Amygdala (tissue), 56 donors: Measurements from ENCODE around the gene EFHD1.

Source experiments
- DNase-seq, 56 donors: peaks; one replicate each; lab custom pipeline; 2025; lab: John Stamatoyannopoulos, UW

Gene EFHD1, protein sequence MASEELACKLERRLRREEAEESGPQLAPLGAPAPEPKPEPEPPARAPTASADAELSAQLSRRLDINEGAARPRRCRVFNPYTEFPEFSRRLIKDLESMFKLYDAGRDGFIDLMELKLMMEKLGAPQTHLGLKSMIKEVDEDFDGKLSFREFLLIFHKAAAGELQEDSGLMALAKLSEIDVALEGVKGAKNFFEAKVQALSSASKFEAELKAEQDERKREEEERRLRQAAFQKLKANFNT

GRCh38 chr2:232633413-232634205 lies at the start of gene EFHD1:
EFHD1 (plus strand) TSS chr2:232633604; CDS start chr2:232633705, 101 bp downstream.
- DNase-seq = peak in 54 of 56 donors; percentile 41 to 90 (median 77)

- no peak for DNase-seq
These were observed 49.2 kb upstream of the EFHD1 start for GRCh38 chr2:232584238-232584637.

DNA sequence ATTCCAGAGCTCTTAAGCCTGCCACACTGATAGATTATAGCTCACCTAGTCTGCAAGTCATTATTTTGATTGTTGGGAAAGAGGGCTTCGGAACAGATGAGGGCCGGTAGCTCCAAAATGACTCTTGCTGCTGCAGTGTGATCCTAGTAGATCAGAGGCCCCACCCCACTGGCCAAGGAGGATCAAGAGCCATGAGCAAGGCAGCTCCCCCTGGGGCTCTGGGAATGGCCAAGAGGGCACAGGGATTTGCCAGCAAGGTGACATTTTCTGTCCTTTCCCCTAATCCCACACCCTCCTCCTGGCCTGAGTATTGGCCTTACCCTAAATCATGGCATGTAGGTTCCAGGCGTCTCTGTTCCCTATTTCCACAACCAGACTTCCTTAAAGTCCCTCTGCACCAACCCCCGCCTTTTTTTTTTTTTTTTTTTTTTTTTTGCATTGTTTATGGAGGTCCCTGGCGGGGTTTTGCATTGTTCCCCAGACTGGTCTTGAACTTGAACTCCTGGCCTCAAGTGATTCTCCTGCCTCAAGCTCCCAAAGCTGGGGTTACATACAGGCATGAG lies 46.4 kb upstream of the EFHD1 start:
- no peak for DNase-seq

DNA sequence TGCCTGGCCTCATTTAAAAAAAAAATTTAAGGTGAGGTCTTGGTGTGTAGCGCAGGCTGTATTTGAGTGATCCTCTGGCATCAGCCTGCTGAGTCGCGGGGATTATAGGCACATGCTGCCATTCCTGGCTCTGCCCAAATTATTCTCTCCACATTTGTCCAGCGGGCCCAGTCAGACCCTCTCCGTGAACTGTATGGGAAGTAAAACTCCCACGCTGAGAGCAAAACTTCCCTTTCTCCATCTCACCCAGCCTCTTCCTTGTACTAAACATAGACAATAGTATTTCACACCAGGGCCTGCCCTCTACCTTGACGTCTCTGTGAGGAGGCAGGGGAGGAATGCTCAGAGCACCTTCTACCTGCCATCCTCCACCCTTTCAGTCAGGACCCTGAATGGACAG lies 45.9 kb upstream of the EFHD1 start:
- no peak for DNase-seq

- DNase-seq = peak in 1 of 56 donors; percentile 11
These were observed 45.4 kb upstream of the EFHD1 start for GRCh38 chr2:232588031-232588430.

DNA sequence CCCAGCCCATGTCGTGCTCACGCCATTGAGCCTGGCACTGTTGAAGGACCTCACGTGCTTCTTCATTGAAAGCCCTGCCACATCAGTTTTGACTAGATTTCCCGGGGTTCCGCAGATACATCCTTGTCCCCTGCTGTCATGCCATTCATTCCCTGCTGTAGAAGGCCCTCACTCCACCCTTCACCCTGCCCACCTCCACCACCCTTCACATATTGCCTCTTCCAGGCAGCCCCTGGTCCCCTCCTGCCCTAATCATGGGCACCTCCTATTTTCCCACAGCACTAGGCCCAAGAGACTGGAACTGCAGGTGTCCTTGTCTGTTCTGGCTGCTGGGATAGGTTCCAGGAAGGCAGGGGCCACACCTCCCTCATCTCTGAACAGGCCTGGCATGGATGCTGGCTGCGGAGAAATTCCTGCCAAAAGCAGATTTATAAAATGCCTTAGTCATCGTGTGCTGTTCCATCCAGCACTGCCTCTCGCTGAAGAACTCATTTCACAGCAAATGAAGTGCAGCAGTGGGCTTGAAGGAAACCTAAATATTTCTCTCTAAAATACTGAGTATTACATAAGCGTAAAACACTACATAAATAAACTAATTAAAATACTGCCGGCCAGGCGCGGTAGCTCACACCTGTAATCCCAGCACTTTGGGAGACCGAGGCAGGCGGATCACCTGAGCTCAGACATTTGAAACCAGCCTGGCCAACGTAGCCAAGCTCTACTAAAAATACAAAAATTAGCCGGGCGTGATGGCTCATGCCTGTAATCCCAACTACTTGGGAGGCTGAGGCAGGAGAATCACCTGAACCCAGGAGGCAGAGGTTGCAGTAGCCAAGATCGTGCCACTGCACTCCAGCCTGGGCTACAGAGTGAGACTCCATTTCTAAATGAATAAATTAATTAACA lies 44.5 kb upstream of the EFHD1 start:
- peak in 30 of 56 donors; percentile 7 to 66 (median 33) for DNase-seq

DNA sequence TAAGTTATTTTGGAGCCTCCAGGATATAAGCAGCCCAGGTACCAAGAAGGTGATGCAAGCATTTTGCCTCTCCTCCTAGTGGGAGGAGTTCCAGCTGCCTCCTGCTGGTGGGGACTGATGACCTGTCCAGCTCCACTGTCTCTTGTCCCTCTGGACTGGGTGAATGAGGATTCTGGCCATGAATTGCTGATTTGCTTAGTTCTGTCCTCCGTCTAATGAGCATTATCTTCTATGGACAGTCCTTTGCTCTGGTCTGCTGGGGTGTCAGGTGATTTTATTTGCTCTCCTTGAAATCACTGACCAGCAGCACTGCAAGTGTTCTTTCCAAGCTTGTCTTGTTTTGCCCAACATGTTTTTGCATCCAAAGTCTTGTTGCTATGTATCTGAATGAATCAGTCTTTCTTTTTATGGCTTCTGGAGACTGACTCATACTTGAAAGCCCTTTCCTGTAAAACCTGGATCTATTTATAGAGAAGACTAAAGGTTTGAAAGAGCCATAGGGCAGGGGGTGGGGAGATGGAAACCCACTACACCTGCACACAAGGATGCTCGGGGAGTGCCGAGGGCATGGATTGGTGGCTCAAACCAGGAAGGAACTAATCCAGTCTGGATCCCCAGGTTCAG lies 40.5 kb upstream of the EFHD1 start:
- peak in 1 of 56 donors; percentile 35 for DNase-seq

DNA sequence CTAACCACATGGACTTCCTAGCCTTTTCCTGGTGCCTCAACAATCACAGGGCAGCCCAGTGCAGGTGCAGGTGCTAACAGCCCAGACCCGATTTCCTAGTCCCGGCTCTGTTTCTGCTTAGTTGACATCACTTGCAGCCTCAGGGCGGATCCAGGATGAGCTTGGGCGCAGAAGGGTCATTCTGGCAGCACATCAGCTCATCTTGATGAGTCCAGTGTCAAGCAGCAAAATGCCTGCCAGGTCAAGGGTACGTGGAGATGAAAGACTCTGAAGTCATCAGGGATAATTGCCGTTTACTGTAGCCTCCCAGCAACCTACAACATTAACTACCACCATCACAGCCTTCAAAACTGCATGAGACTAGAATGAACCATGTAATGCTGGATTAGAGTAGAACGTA lies 39.4 kb upstream of the EFHD1 start:
- DNase-seq = no peak

GRCh38 chr2:232597362-232598079 lies 35.9 kb upstream of the EFHD1 start:
- no peak for DNase-seq

GRCh38 chr2:232598293-232598692 lies 35.1 kb upstream of the EFHD1 start:
- DNase-seq = no peak

DNA sequence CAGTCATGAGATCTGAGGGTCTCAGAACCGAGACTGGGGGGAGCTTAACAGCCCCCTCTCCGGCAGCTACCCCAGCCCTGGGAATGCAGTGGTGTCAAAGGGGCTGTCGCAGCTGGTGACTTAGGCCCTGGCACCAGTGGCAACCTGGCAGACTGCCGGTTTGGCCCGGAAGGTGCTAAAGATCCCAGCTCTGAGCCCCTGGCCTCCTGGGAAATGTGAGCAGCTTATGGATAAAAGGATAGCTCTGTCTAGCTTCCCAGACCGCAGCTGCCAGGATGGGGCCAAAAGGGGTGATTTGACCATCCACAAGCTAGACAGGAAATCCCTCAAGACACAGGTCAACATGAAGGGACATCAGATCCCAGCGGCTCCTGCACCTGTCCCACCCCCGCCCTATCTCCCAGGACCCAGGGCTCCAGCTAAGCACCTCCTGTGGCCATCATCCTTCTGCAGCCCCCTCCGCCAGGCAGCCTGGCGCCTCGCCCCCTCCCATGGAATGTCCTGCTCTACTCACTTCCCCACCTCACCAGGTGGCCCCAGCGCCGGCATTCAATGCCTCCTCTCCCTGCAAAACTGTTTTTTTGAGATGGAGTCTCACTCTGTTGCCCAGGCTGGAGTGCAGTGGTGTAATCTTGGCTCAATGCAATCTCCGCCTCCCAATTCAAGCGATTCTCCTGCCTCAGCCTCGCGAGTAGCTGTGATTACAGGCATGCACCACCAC lies 33.2 kb upstream of the EFHD1 start:
- DNase-seq = no peak

GRCh38 chr2:232603283-232603682 lies 30.1 kb upstream of the EFHD1 start:
- no peak for DNase-seq

DNA sequence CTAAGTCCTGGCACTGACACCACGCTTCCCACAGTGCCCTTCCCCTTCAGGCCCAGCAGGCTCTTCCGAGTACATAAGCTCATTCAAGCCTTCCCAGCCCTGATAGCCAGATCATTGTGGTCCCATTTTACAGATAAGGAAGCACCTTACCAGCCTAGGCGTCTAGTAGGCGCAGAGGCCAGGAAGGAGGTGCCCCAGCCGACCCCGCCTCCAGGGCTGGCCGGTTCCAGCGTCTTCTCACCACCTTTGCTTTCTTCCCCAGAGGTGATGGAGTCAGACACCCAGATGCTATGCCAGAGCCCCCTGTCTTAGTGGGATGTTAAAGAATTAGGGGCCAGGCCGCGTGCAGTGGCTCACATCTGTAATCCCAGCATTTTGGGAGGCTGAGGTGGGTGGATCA lies 28.9 kb upstream of the EFHD1 start:
- DNase-seq = peak in 1 of 56 donors; percentile 15

GRCh38 chr2:232607011-232607410 lies 26.4 kb upstream of the EFHD1 start:
- DNase-seq = no peak

GRCh38 chr2:232609607-232610006 lies 23.8 kb upstream of the EFHD1 start:
- no peak for DNase-seq

DNA sequence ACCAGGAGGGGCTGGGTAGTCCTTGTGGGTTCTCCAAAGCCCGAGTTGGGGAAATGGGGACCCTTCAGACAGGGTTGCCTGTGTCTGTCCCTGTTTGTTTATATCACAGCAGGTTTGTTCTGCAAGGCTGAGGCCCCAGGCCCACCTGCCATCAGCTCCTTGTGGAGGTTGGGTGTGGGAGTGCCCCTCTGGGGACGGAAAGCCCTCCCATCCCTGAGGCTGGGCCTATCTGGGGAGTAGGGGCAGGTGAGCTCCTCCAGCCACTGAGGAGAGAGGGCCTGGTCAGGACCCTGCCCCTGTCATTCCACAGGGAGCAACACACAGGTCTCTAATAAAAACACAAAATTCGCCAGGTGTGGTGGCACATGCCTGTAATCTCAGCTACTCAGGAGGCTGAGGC lies 23.3 kb upstream of the EFHD1 start:
- DNase-seq = no peak

DNA sequence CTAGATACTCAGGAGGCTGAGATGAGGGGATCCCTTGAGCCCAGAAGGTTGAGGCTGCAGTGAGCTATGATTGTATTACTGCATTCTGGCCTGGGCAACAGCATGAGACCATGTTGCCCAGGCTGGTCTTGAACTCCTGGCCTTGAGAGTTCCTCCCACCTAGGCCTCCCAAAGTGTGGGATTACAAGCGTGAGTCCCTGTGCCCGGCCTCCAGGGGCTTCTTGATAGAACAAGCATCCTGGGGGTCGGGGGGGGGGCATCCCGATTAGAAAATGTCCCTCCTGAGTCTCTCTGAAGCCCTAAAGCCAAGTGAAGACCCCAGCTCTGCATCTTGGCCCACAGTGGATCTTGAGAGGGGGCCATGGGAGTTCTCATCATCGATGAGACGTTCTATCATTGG lies 22.3 kb upstream of the EFHD1 start:
- no peak for DNase-seq

- peak in 41 of 56 donors; percentile 3 to 79 (median 46) for DNase-seq
These were observed 21.7 kb upstream of the EFHD1 start for GRCh38 chr2:232611559-232612218.
